H1 (cell line): ENCODE results near the gene SEZ6L. TPM values are rescaled to one million over a fixed set of nuclear protein-coding genes. Genes with fewer than 3 reads are reported as not detected.

Experiments
- CTCF ChIA-PET: fragments of 300-600 bp; sonication (Branson Sonifier 250); formaldehyde crosslinking; loops from one replicate; lab custom pipeline; 2021; ENCODE audit not compliant: partially characterized antibody; lab: Charles Lee
- POLR2A ChIA-PET: fragments of 300-600 bp; sonication (Branson Sonifier 250); formaldehyde crosslinking; loops from one replicate; lab custom pipeline; 2021; ENCODE audit warnings: inconsistent platforms; ENCODE audit not compliant: partially characterized antibody; lab: Charles Lee
- DNase-seq, 2 experiments: peaks; one replicate each; pipeline versions ENCODE4 v3.0.0 to v3.0.0-alpha.2; 2010 to 2022; ENCODE audit warnings: low spot score in 2 of 2, low read depth in 1 of 2, mixed read lengths in 1 of 2
- FAIRE-seq: peaks from 2 replicates; lab custom pipeline; 2011; peaks lifted over from hg19 to GRCh38; lab: Jason Lieb, UNC
- H2AFZ ChIP-seq: 2 replicates; pipeline ENCODE4 v1.8.1; 2012; ENCODE audit warnings: low read length, inconsistent platforms
- H2AK5ac ChIP-seq: 2 replicates; pipeline ENCODE4 v1.6.1; 2013; ENCODE audit warnings: low read depth, low read length
- H2BK120ac ChIP-seq: replicated peaks from 2 replicates; pipeline ENCODE3; 2013; ENCODE audit warnings: low read depth, low read length, inconsistent platforms
- H2BK12ac ChIP-seq: 2 replicates; pipeline ENCODE4 v1.6.1; 2013; ENCODE audit warnings: low read depth, low read length
- H2BK15ac ChIP-seq: 2 replicates; pipeline ENCODE4 v1.6.1; 2013; ENCODE audit warnings: low read length
- H2BK20ac ChIP-seq: 2 replicates; pipeline ENCODE4 v1.6.1; 2013; ENCODE audit warnings: low read length
- H2BK5ac ChIP-seq: 2 replicates; pipeline ENCODE4 v1.6.1; 2013; ENCODE audit warnings: low read depth, low read length
- H3K14ac ChIP-seq: 2 replicates; pipeline ENCODE4 v1.6.1; 2013; ENCODE audit warnings: inconsistent platforms; ENCODE audit not compliant: insufficient read length
- H3K18ac ChIP-seq: 2 replicates; pipeline ENCODE4 v1.6.1; 2013; ENCODE audit warnings: low read length; ENCODE audit errors: extremely low read depth
- H3K23ac ChIP-seq: 2 replicates; pipeline ENCODE4 v1.6.1; 2013; ENCODE audit warnings: inconsistent platforms; ENCODE audit not compliant: insufficient read length
- H3K23me2 ChIP-seq: 2 replicates; pipeline ENCODE4 v1.6.1; 2013; ENCODE audit warnings: low read depth, low read length
- H3K27ac ChIP-seq: 2 replicates; pipeline ENCODE4 v1.6.1; 2011; ENCODE audit warnings: low read depth, low read length, inconsistent platforms
- H3K27me3 ChIP-seq, 4 experiments: replicated peaks in 1 of 4; 1 replicate in 1 of 4; 2 replicates in 3 of 4; pipeline versions ENCODE4 v1.6.1 to v1.8.1; 2011 to 2013; ENCODE audit warnings: low read length in 3 of 4, mild to moderate bottlenecking in 3 of 4, inconsistent platforms in 2 of 4, mixed read lengths in 2 of 4, moderate library complexity in 1 of 4; ENCODE audit not compliant: control insufficient read depth in 3 of 4, insufficient read depth in 3 of 4; ENCODE audit errors: extremely low read depth in 1 of 4
- H3K36me3 ChIP-seq, 4 experiments: 2 replicates each; pipeline versions ENCODE4 v1.6.1 to v1.8.1; 2011 to 2013; ENCODE audit warnings: mild to moderate bottlenecking in 4 of 4, low read length in 3 of 4, moderate library complexity in 2 of 4, control low read depth in 1 of 4, inconsistent platforms in 1 of 4; ENCODE audit not compliant: insufficient read depth in 4 of 4, control insufficient read depth in 2 of 4
- H3K4ac ChIP-seq: replicated peaks from 2 replicates; pipeline ENCODE3; 2013; ENCODE audit warnings: low read length, low read depth, mixed read lengths, inconsistent platforms; ENCODE audit not compliant: insufficient read length
- H3K4me1 ChIP-seq, 4 experiments: replicated peaks in 1 of 4; 1 replicate in 1 of 4; 2 replicates in 3 of 4; pipeline versions ENCODE4 v1.6.1 to v1.8.1; 2011 to 2013; ENCODE audit warnings: low read length in 3 of 4, inconsistent platforms in 2 of 4, mixed read lengths in 1 of 4; ENCODE audit not compliant: insufficient read depth in 4 of 4, control insufficient read depth in 3 of 4
- H3K4me2 ChIP-seq, 2 experiments: 2 replicates each; pipeline versions ENCODE4 v1.6.1 to v1.8.1; 2011 to 2013; ENCODE audit warnings: low read depth in 2 of 2, low read length in 2 of 2, control low read depth in 1 of 2, inconsistent platforms in 1 of 2, mild to moderate bottlenecking in 1 of 2; ENCODE audit not compliant: insufficient read depth in 1 of 2
- H3K4me3 ChIP-seq, 4 experiments: fragments of 200-600, 300-600 bp in 1 of 4; sonication (generic), shearing (Covaris generic), sonication (Bioruptor Twin) in 1 of 4; 2 replicates each; pipeline versions ENCODE4 v1.5.1 to v1.8.1; 2011 to 2016; ENCODE audit warnings: low read length in 4 of 4, low read depth in 3 of 4, control low read depth in 2 of 4, inconsistent platforms in 2 of 4, mild to moderate bottlenecking in 2 of 4, mixed read lengths in 1 of 4, moderate library complexity in 1 of 4; ENCODE audit not compliant: insufficient read depth in 2 of 4; ENCODE audit errors: extremely low read depth in 1 of 4
- H3K56ac ChIP-seq: replicated peaks from 2 replicates; pipeline ENCODE3; 2013; ENCODE audit warnings: low read depth, mild to moderate bottlenecking, mixed read lengths, low read length, inconsistent platforms; ENCODE audit not compliant: insufficient read length
- H3K79me1 ChIP-seq: 2 replicates; pipeline ENCODE4 v1.6.1; 2013; ENCODE audit warnings: low read depth, low read length, control low read depth
- H3K79me2 ChIP-seq, 2 experiments: 2 replicates each; pipeline versions ENCODE4 v1.6.1 to v1.8.1; 2012 to 2013; ENCODE audit warnings: low read length in 2 of 2, mild to moderate bottlenecking in 2 of 2, inconsistent platforms in 1 of 2; ENCODE audit not compliant: insufficient read depth in 2 of 2, control insufficient read depth in 1 of 2
- H3K9ac ChIP-seq, 4 experiments: replicated peaks in 1 of 4; 1 replicate in 1 of 4; 2 replicates in 3 of 4; pipeline versions ENCODE4 v1.6.1 to v1.8.1; 2011 to 2013; ENCODE audit warnings: low read depth in 3 of 4, low read length in 3 of 4, control low read depth in 2 of 4, mild to moderate bottlenecking in 2 of 4, moderate library complexity in 2 of 4, inconsistent platforms in 1 of 4; ENCODE audit errors: extremely low read depth in 1 of 4
- H3K9me3 ChIP-seq, 2 experiments: 2 replicates each; pipeline versions ENCODE4 v1.6.1 to v1.8.1; 2012 to 2013; ENCODE audit warnings: mild to moderate bottlenecking in 2 of 2, moderate library complexity in 2 of 2, control low read depth in 1 of 2, inconsistent platforms in 1 of 2, low read depth in 1 of 2, low read length in 1 of 2, mixed read lengths in 1 of 2; ENCODE audit not compliant: insufficient read depth in 2 of 2
- H4K20me1 ChIP-seq, 2 experiments: replicated peaks in 1 of 2; 2 replicates each; pipeline versions ENCODE3 to v1.8.1; 2011 to 2013; ENCODE audit warnings: inconsistent platforms in 2 of 2, low read length in 2 of 2, mild to moderate bottlenecking in 1 of 2; ENCODE audit not compliant: insufficient read depth in 2 of 2, control insufficient read depth in 1 of 2
- H4K5ac ChIP-seq: 2 replicates; pipeline ENCODE4 v1.6.1; 2013; ENCODE audit warnings: low read length, low read depth, mixed read lengths, inconsistent platforms; ENCODE audit not compliant: insufficient read length
- H4K8ac ChIP-seq: 2 replicates; pipeline ENCODE4 v1.8.0; 2013; ENCODE audit warnings: mild to moderate bottlenecking, moderate library complexity, low read length, inconsistent platforms; ENCODE audit not compliant: insufficient read depth; ENCODE audit errors: extremely low read depth
- H4K91ac ChIP-seq: replicated peaks from 2 replicates; pipeline ENCODE3; 2013; ENCODE audit warnings: low read length, mixed read lengths, inconsistent platforms; ENCODE audit not compliant: insufficient read length
- ASH2L ChIP-seq: fragments of 200-600, 300-600 bp; sonication (generic); IDR thresholded peaks from one replicate; pipeline ENCODE4 v1.7.1; 2017; ENCODE audit warnings: low read length
- E2F6 ChIP-seq: IDR thresholded peaks from 2 replicates; pipeline ENCODE4 v1.6.1; 2012; ENCODE audit warnings: inconsistent platforms
- EGR1 ChIP-seq: IDR thresholded peaks from 2 replicates; pipeline ENCODE4 v1.6.1; 2011; ENCODE audit warnings: low read depth, low read length, borderline replicate concordance
- KDM4A ChIP-seq: IDR thresholded peaks from one replicate; pipeline ENCODE4 v1.7.1; 2012; ENCODE audit warnings: low read depth, mild to moderate bottlenecking, moderate library complexity, low read length, inconsistent platforms; ENCODE audit not compliant: severe bottlenecking
- NRF1 ChIP-seq: IDR thresholded peaks from 2 replicates; pipeline ENCODE4 v1.6.1; 2011; ENCODE audit warnings: mild to moderate bottlenecking, low read depth, low read length, improper control_type of control experiment
- SAP30 ChIP-seq: fragments of 300-600 bp; sonication (generic); IDR thresholded peaks from 2 replicates; pipeline ENCODE4 v1.7.1; 2012; ENCODE audit warnings: low read length, moderate library complexity, mild to moderate bottlenecking, inconsistent platforms; ENCODE audit not compliant: insufficient read depth, insufficient replicate concordance
- TAF7 ChIP-seq: optimal IDR thresholded peaks from 2 replicates; pipeline ENCODE3; 2011; ENCODE audit warnings: low read depth, mild to moderate bottlenecking, inconsistent platforms, low read length, moderate library complexity, borderline replicate concordance
- TBP ChIP-seq: IDR thresholded peaks from 2 replicates; pipeline ENCODE4 v1.6.1; 2011; ENCODE audit warnings: low read depth, low read length, improper control_type of control experiment
- USF2 ChIP-seq: IDR thresholded peaks from 2 replicates; pipeline ENCODE4 v1.6.1; 2011; ENCODE audit warnings: low read length, improper control_type of control experiment
- YY1 ChIP-seq: IDR thresholded peaks from 2 replicates; pipeline ENCODE4 v1.6.1; 2011; ENCODE audit warnings: low read depth, mild to moderate bottlenecking, low read length
- WGBS, 2 experiments: shearing (Covaris generic) in 1 of 2; methylation state at CpG; one replicate each; pipeline versions ENCODE4 v1.1.6 to v1.1.7; 2013 to 2015; ENCODE audit warnings: low lambda C conversion rate in 2 of 2, mixed read lengths in 2 of 2, inconsistent platforms in 1 of 2, low coverage in 1 of 2, missing lambda C conversion rate in 1 of 2; ENCODE audit not compliant: insufficient replicate concordance in 2 of 2, insufficient coverage in 1 of 2, insufficient read length in 1 of 2; ENCODE audit errors: extremely low coverage in 1 of 2, missing lambda C conversion rate in 1 of 2; 5-methylcytosine and 5-hydroxymethylcytosine counted together
- polyA plus RNA-seq, 7 experiments: library from polyadenylated mRNA; depleted of rRNA in 3 of 7; stranded (reverse) in 5 of 7; unstranded in 2 of 7; fragments of >200 nt in 5 of 7; fragments of 200-250 nt in 2 of 7; gene quantifications; 1 replicate in 5 of 7; 2 replicates in 1 of 7; 4 replicates in 1 of 7; pipeline versions ENCODE4 v1.2.1 to v1.2.3, GENCODE V29; 2011 to 2013; ENCODE audit warnings: missing spikeins in 2 of 7, mixed read lengths in 2 of 7
- total RNA-seq: library from RNA; stranded (reverse); fragmentation: NEBNext Ultra II Directional; extraction: Animal tissue kit (Norgen Biotek cat#: 25700); gene quantifications from 2 replicates; pipeline ENCODE4 v1.2.1, GENCODE V29; 2021

Gene SEZ6L
- total and polyA plus RNA-seq, 2 of the 8 experiments (the other 6 are each of a cell fraction or from before 2014, with no cell fraction given) = 0.06 to 0.33 TPM

GRCh38 chr22:26194313-26194712, 25.1 kb downstream of the SEZ6L start:
- Histone ChIP-seq H2BK20ac (no peak overlapping the region), H2BK12ac (no peak overlapping the region), H2BK15ac (no peak overlapping the region), H2BK120ac (no peak overlapping the region), H4K8ac (no peak overlapping the region), H3K9me3 (no peaks in the 10 kb centered on the region), H3K23me2 (peaks cover 4% of the 10 kb centered on the region; the same call in 1 of the 2 replicates), H3K4ac (no peak overlapping the region), H3K27me3 (no peaks in the 10 kb centered on the region; a peak in 1 of 7 replicates), H3K9ac (no peak overlapping the region), H3K4me3 (no peak overlapping the region), H2AK5ac (no peak overlapping the region), H3K18ac (no peak overlapping the region), H4K20me1 (no peaks in the 10 kb centered on the region), H3K27ac (no peak overlapping the region), H3K79me2 (no peaks in the 10 kb centered on the region), H3K56ac (no peak overlapping the region), H2BK5ac (no peak overlapping the region), H3K4me1 (no peaks in the 10 kb centered on the region; a peak in 1 of 7 replicates), H2AFZ (no peak overlapping the region), H3K79me1 (no peaks in the 10 kb centered on the region), H3K14ac (no peak overlapping the region), H3K36me3 (no peaks in the 10 kb centered on the region), H4K91ac (no peak overlapping the region), H3K23ac (no peak overlapping the region), H4K5ac (no peak overlapping the region), H3K4me2 (no peak overlapping the region)
- 66% methylated on average over 3 of the region's 3 CpGs; no CpG with 5 or more reads in 1 of the 2 experiments for WGBS, 2 experiments
- no peak for FAIRE-seq
- TF ChIP-seq KDM4A = no peak
- TF ChIP-seq EGR1 = no peak
- TF ChIP-seq ASH2L = no peak
- no peak for TF ChIP-seq SAP30
- TF ChIP-seq E2F6 = no peak
- TF ChIP-seq TBP = no peak
- no peak for TF ChIP-seq NRF1
- TF ChIP-seq YY1 = no peak
- TF ChIP-seq TAF7 = no peak
- no peak for TF ChIP-seq USF2
- DNase-seq = no peak
- POLR2A ChIA-PET = no interaction called here
- CTCF ChIA-PET = interaction anchor here (0.9 to 1.0 kb wide), 3 partner anchors 20 to 136 kb away, joined by 3 to 5 read pairs (median 3); no protein-coding TSS in a partner anchor
